ENCODE data around the gene PCDH17.

PCDH17 gene

DNA sequence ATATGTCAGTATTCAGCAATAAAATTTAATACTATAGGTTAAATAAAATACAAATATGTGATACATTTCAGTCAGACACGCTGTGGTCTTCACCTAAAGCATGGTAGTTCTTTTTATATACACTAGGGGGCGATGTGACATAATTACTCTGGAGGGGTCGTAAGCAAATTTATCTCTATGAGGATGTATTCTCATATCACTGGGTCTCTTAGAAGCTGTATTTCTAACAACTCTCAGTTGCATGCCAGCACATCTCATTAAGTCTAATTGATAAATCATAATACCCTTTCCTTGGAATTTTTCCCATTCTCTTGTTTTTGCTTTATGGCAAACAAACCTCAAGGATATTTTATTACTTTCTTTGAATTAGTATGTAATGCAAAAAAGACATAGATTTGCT is 3.9 kb upstream of the PCDH17 start:
- TF ChIP-seq EZH2 (IDR thresholded peaks at IDR 0.05; ENCODE audit: borderline replicate concordance, low read depth, low read length, severe bottlenecking), result no peak
- TF ChIP-seq, protein P1, sequence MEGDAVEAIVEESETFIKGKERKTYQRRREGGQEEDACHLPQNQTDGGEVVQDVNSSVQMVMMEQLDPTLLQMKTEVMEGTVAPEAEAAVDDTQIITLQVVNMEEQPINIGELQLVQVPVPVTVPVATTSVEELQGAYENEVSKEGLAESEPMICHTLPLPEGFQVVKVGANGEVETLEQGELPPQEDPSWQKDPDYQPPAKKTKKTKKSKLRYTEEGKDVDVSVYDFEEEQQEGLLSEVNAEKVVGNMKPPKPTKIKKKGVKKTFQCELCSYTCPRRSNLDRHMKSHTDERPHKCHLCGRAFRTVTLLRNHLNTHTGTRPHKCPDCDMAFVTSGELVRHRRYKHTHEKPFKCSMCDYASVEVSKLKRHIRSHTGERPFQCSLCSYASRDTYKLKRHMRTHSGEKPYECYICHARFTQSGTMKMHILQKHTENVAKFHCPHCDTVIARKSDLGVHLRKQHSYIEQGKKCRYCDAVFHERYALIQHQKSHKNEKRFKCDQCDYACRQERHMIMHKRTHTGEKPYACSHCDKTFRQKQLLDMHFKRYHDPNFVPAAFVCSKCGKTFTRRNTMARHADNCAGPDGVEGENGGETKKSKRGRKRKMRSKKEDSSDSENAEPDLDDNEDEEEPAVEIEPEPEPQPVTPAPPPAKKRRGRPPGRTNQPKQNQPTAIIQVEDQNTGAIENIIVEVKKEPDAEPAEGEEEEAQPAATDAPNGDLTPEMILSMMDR (IDR thresholded peaks at IDR 0.05; ENCODE audit: borderline replicate concordance, extremely low read depth, low read length, poor library complexity, severe bottlenecking), result peak; percentile 71
- Histone ChIP-seq H2AFZ (ENCODE audit: low read depth, low read length) (no peak overlapping the region), H3K9me3 (ENCODE audit: insufficient read depth, low read length, severe bottlenecking) (peaks cover 4% of the 10 kb centered on the region), H3K4me2 (ENCODE audit: insufficient read depth, low read length) (no peak overlapping the region), H3K36me3 (ENCODE audit: insufficient read depth, low read length) (no peaks in the 10 kb centered on the region), H3K27ac (ENCODE audit: low read length) (no peak overlapping the region), H3K4me3 (ENCODE audit: low read depth in 1 of 2, low read length in 2 of 2) (no peak overlapping the region), H3K9ac (ENCODE audit: low read depth, low read length) (no peak overlapping the region), H4K20me1 (ENCODE audit: insufficient read depth, low read length) (no peaks in the 10 kb centered on the region), H3K27me3 (ENCODE audit: insufficient read depth, low read length, poor library complexity) (no peaks in the 10 kb centered on the region), H3K79me2 (ENCODE audit: insufficient read depth, low read length) (no peaks in the 10 kb centered on the region), H3K4me1 (ENCODE audit: insufficient read depth, low read length) (no peaks in the 10 kb centered on the region)
- ATAC-seq (ENCODE audit: insufficient read depth, low read depth), result no peak; the same call in 2 of the 3 replicates
- no peak for DNase-seq

DNA sequence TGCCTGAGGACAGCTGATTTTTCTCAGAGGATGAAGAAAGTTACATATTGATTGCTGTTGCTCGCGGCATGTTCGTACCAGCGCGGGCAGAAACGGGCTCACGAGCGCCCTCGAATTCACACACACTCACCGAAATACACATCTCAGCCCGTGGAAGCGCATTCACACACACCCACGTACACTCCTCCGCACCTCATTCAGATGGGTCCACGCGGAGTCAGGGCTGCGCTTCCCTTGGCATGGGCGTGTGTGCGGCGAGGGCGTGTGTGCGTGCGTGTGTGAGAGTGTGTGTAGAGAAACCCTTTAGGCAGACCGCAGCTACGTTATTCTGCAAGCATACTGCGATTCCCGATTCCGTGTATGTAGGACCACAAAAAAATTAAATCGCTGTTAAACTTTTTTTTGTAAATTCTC is 2.1 kb upstream of the PCDH17 start:
- Histone ChIP-seq H3K9me3 (ENCODE audit: insufficient read depth, low read length, severe bottlenecking) (peaks cover 18% of the 10 kb centered on the region), H3K27ac (ENCODE audit: low read length) (no peak overlapping the region), H3K27me3 (ENCODE audit: insufficient read depth, low read length, poor library complexity) (no peaks in the 10 kb centered on the region), H3K36me3 (ENCODE audit: insufficient read depth, low read length) (no peaks in the 10 kb centered on the region), H3K4me1 (ENCODE audit: insufficient read depth, low read length) (no peaks in the 10 kb centered on the region), H3K9ac (ENCODE audit: low read depth, low read length) (no peak overlapping the region), H2AFZ (ENCODE audit: low read depth, low read length) (no peak overlapping the region), H3K4me3 (ENCODE audit: low read depth in 1 of 2, low read length in 2 of 2) (no peak overlapping the region), H4K20me1 (ENCODE audit: insufficient read depth, low read length) (no peaks in the 10 kb centered on the region), H3K4me2 (ENCODE audit: insufficient read depth, low read length) (no peak overlapping the region), H3K79me2 (ENCODE audit: insufficient read depth, low read length) (no peaks in the 10 kb centered on the region)
- ATAC-seq (ENCODE audit: insufficient read depth, low read depth), result no peak
- no peak for DNase-seq
- no peak for TF ChIP-seq EZH2 (IDR thresholded peaks at IDR 0.05; ENCODE audit: borderline replicate concordance, low read depth, low read length, severe bottlenecking)
- TF ChIP-seq, protein P1 (IDR thresholded peaks at IDR 0.05; ENCODE audit: borderline replicate concordance, extremely low read depth, low read length, poor library complexity, severe bottlenecking), result no peak

DNA sequence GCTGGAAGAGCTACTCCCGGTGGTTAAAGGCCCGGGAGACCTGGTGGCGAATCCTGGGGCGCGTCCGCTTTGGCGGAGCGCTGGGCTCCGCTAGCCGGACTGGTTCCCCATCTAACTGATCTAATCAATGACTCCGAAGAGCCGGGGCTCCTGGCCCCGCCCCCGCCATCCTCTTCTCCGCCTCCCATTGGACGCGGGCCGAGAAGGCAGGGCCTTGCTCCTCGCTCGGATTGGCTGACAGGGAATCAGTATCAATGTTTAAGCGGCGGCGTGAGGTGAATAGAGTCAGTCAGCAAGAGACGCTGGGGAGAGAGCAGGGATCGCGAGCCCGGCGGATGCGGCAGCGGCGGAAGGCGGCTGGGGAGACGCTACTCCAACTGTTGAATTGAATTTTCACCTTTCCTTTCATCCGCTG is 1.7 kb upstream of the PCDH17 start:
- peaks cover 18% of the 10 kb centered on the region for H3K9me3 ChIP-seq (ENCODE audit: insufficient read depth, low read length, severe bottlenecking)
- no peaks in the 10 kb centered on the region for H3K4me1 ChIP-seq (ENCODE audit: insufficient read depth, low read length)
- H3K4me3 ChIP-seq (ENCODE audit: low read depth in 1 of 2, low read length in 2 of 2), result no peak overlapping the region
- H3K27ac ChIP-seq (ENCODE audit: low read length), result no peak overlapping the region
- no peaks in the 10 kb centered on the region for H3K79me2 ChIP-seq (ENCODE audit: insufficient read depth, low read length)
- no peaks in the 10 kb centered on the region for H3K27me3 ChIP-seq (ENCODE audit: insufficient read depth, low read length, poor library complexity)
- H4K20me1 ChIP-seq (ENCODE audit: insufficient read depth, low read length), result no peaks in the 10 kb centered on the region
- no peak overlapping the region for H3K4me2 ChIP-seq (ENCODE audit: insufficient read depth, low read length)
- TF ChIP-seq, protein P1 (IDR thresholded peaks at IDR 0.05; ENCODE audit: borderline replicate concordance, extremely low read depth, low read length, poor library complexity, severe bottlenecking), result no peak
- no peak for TF ChIP-seq EZH2 (IDR thresholded peaks at IDR 0.05; ENCODE audit: borderline replicate concordance, low read depth, low read length, severe bottlenecking)
- DNase-seq (no peak), ATAC-seq (ENCODE audit: insufficient read depth, low read depth) (no peak)
- H3K9ac ChIP-seq (ENCODE audit: low read depth, low read length), result no peak overlapping the region
- no peaks in the 10 kb centered on the region for H3K36me3 ChIP-seq (ENCODE audit: insufficient read depth, low read length)
- no peak overlapping the region for H2AFZ ChIP-seq (ENCODE audit: low read depth, low read length)
